ENCODE measurements around the gene BLOC1S2. TPM values are rescaled to one million over a fixed set of nuclear protein-coding genes. Genes with fewer than 3 reads are reported as not detected.
"Not testable (repeated sequence)": the region's sequence is repeated elsewhere in the genome, so short reads cannot be mapped to it uniquely, and the experiment has no call there.

Gene BLOC1S2
- total RNA-seq, 1 donor from 2014 or later, result 37.5 TPM

GRCh38 chr10:100303724-100304319 lies 17.3 kb upstream of the BLOC1S2 start:
- Mint-ChIP-seq H3K4me3 (no peak overlapping the region), H3K27me3 (ENCODE audit: low read depth) (peaks cover 62% of the 10 kb centered on the region), H3K9me3 (peaks cover 2% of the 10 kb centered on the region), H3K36me3 (ENCODE audit: low read depth) (no peaks in the 10 kb centered on the region), H3K27ac (ENCODE audit: unreplicated experiment) (no peak overlapping the region), H3K4me1 (peaks cover 30% of the 10 kb centered on the region)
- DNase-seq (ENCODE audit: low read depth, low spot score), result no peak
- TF ChIP-seq, protein P1, sequence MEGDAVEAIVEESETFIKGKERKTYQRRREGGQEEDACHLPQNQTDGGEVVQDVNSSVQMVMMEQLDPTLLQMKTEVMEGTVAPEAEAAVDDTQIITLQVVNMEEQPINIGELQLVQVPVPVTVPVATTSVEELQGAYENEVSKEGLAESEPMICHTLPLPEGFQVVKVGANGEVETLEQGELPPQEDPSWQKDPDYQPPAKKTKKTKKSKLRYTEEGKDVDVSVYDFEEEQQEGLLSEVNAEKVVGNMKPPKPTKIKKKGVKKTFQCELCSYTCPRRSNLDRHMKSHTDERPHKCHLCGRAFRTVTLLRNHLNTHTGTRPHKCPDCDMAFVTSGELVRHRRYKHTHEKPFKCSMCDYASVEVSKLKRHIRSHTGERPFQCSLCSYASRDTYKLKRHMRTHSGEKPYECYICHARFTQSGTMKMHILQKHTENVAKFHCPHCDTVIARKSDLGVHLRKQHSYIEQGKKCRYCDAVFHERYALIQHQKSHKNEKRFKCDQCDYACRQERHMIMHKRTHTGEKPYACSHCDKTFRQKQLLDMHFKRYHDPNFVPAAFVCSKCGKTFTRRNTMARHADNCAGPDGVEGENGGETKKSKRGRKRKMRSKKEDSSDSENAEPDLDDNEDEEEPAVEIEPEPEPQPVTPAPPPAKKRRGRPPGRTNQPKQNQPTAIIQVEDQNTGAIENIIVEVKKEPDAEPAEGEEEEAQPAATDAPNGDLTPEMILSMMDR (conservative IDR thresholded peaks at IDR 0.05), result peak; percentile 72

DNA sequence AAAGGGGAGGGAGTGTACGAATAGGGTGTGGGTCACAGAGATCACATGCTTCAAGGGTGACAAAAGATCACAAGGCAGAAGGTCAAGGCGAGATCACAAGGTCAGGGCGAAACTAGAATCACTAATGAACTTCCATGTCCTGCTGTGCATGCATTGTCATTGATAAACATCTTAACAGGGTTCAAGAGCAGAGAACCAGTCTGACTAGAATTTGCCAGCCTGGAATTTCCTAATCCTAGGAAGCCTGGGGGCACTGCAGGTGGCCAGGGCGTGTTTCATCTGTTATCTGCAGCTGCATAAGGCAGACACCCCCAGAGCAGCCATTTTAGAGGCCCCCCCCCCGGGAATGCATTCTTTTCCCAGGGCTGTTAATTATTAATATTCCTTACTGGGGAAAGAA lies 14.6 kb upstream of the BLOC1S2 start:
- not testable (repeated sequence) for DNase-seq (ENCODE audit: low read depth, low spot score); H3K9me3 Mint-ChIP-seq; H3K36me3 Mint-ChIP-seq (ENCODE audit: low read depth)
- peaks cover 30% of the 10 kb centered on the region for H3K4me1 Mint-ChIP-seq
- peaks cover 54% of the 10 kb centered on the region for H3K27me3 Mint-ChIP-seq (ENCODE audit: low read depth)
- peak overlapping the region; percentile 13 for H3K4me3 Mint-ChIP-seq
- peak overlapping the region; percentile 53 for H3K27ac Mint-ChIP-seq (ENCODE audit: unreplicated experiment)

- no peak overlapping the region for H3K27ac Mint-ChIP-seq (ENCODE audit: unreplicated experiment)
- peaks cover 2% of the 10 kb centered on the region for H3K9me3 Mint-ChIP-seq
- no peak overlapping the region for H3K4me3 Mint-ChIP-seq
- no peaks in the 10 kb centered on the region for H3K36me3 Mint-ChIP-seq (ENCODE audit: low read depth)
- H3K27me3 Mint-ChIP-seq (ENCODE audit: low read depth), result peaks cover 51% of the 10 kb centered on the region
- no peak for DNase-seq (ENCODE audit: low read depth, low spot score)
- peaks cover 27% of the 10 kb centered on the region for H3K4me1 Mint-ChIP-seq
- TF ChIP-seq, protein P1 (conservative IDR thresholded peaks at IDR 0.05), result no peak
Measured at GRCh38 chr10:100297242-100297641, 10.8 kb upstream of the BLOC1S2 start.

GRCh38 chr10:100293066-100293465 lies 6.6 kb upstream of the BLOC1S2 start:
- peaks cover 45% of the 10 kb centered on the region for H3K27me3 Mint-ChIP-seq (ENCODE audit: low read depth)
- H3K4me3 Mint-ChIP-seq, result no peak overlapping the region
- no peaks in the 10 kb centered on the region for H3K9me3 Mint-ChIP-seq
- no peaks in the 10 kb centered on the region for H3K36me3 Mint-ChIP-seq (ENCODE audit: low read depth)
- no peak overlapping the region for H3K27ac Mint-ChIP-seq (ENCODE audit: unreplicated experiment)
- TF ChIP-seq, protein P1 (conservative IDR thresholded peaks at IDR 0.05), result no peak
- no peak for DNase-seq (ENCODE audit: low read depth, low spot score)
- H3K4me1 Mint-ChIP-seq, result peaks cover 4% of the 10 kb centered on the region

GRCh38 chr10:100292300-100292699 lies 5.8 kb upstream of the BLOC1S2 start:
- H3K27ac Mint-ChIP-seq (ENCODE audit: unreplicated experiment); H3K36me3 Mint-ChIP-seq (ENCODE audit: low read depth); H3K4me1 Mint-ChIP-seq; DNase-seq (ENCODE audit: low read depth, low spot score); H3K4me3 Mint-ChIP-seq; H3K9me3 Mint-ChIP-seq: not testable (repeated sequence)
- peaks cover 42% of the 10 kb centered on the region for H3K27me3 Mint-ChIP-seq (ENCODE audit: low read depth)

GRCh38 chr10:100291356-100291755 lies 4.9 kb upstream of the BLOC1S2 start:
- Mint-ChIP-seq H3K9me3 (no peaks in the 10 kb centered on the region), H3K27ac (ENCODE audit: unreplicated experiment) (no peak overlapping the region), H3K27me3 (ENCODE audit: low read depth) (peaks cover 34% of the 10 kb centered on the region), H3K4me3 (no peak overlapping the region), H3K4me1 (peaks cover 12% of the 10 kb centered on the region), H3K36me3 (ENCODE audit: low read depth) (no peaks in the 10 kb centered on the region)
- no peak for DNase-seq (ENCODE audit: low read depth, low spot score)
- TF ChIP-seq, protein P1 (conservative IDR thresholded peaks at IDR 0.05), result no peak

Data from neural crest cell (in vitro differentiated cells).